ENCODE results near the gene PCK2.

Gene PCK2

GRCh38 chr14:24077086-24077485 lies 17.0 kb upstream of the PCK2 start:
- no peak for DNase-seq

- no peak for DNase-seq
These were observed 16.0 kb upstream of the PCK2 start for GRCh38 chr14:24078146-24078545.

GRCh38 chr14:24079491-24080141 lies 14.5 kb upstream of the PCK2 start:
- no peak for DNase-seq

GRCh38 chr14:24080142-24080530 lies 14.0 kb upstream of the PCK2 start:
- no peak for DNase-seq

GRCh38 chr14:24080888-24081738 lies 13.0 kb upstream of the PCK2 start:
- DNase-seq: peak; percentile 45

GRCh38 chr14:24081739-24082211 lies 12.3 kb upstream of the PCK2 start:
- DNase-seq: no peak

GRCh38 chr14:24082411-24083080 lies 11.6 kb upstream of the PCK2 start:
- DNase-seq: no peak

- DNase-seq: no peak
These were observed 10.6 kb upstream of the PCK2 start for GRCh38 chr14:24083462-24083861.

- DNase-seq: no peak
These were observed 9.7 kb upstream of the PCK2 start for GRCh38 chr14:24084440-24084839.

- DNase-seq: no peak
These were observed 8.9 kb upstream of the PCK2 start for GRCh38 chr14:24085215-24085614.

- no peak for DNase-seq
These were observed 7.7 kb upstream of the PCK2 start for GRCh38 chr14:24086193-24086955.

GRCh38 chr14:24087004-24087403 lies 7.1 kb upstream of the PCK2 start:
- no peak for DNase-seq

GRCh38 chr14:24088095-24088494 lies 6.0 kb upstream of the PCK2 start:
- DNase-seq: no peak

- no peak for DNase-seq
These were observed 4.2 kb upstream of the PCK2 start for GRCh38 chr14:24089890-24090289.

- DNase-seq: no peak
These were observed 2.0 kb upstream of the PCK2 start for GRCh38 chr14:24092110-24092504.

- no peak for DNase-seq
These were observed 1.5 kb upstream of the PCK2 start for GRCh38 chr14:24092505-24093206.

GRCh38 chr14:24093207-24093900 lies 757 bp upstream of the PCK2 start:
- DNase-seq: no peak

GRCh38 chr14:24094841-24095270 lies 745 bp downstream of the PCK2 start:
- DNase-seq: no peak

GRCh38 chr14:24095271-24096068 lies 1.4 kb downstream of the PCK2 start:
- DNase-seq: no peak

- no peak for DNase-seq
These were observed 2.6 kb downstream of the PCK2 start for GRCh38 chr14:24096545-24097181.

Data from cortex of kidney (tissue), 1 donor.